Tibial artery (tissue), 4 donors: ENCODE data around the gene OLFML2A.
A peak's percentile ranks its signal among the peaks of the same experiment; 100 is the strongest.

Experiments
- DNase-seq, 2 donors: peaks; one replicate each; pipeline ENCODE4 v3.0.0-alpha.2; 2019
- H3K27ac ChIP-seq, 2 donors: fragments of 200-600 bp; sonication (generic) in 1 of 2; 1 replicate in 1 of 2; 2 replicates in 1 of 2; pipeline ENCODE4 v1.5.1; 2018 to 2019; ENCODE audit warnings: mild to moderate bottlenecking in 1 of 2
- H3K27me3 ChIP-seq, 2 donors: fragments of 200-600 bp; sonication (generic) in 1 of 2; one replicate each; pipeline versions ENCODE4 v1.5.1 to v1.6.0; 2016 to 2019
- H3K36me3 ChIP-seq, 3 donors: fragments of 200-600 bp; sonication (generic) in 2 of 3; one replicate each; pipeline ENCODE4 v1.5.1; 2016 to 2019; ENCODE audit warnings: mild to moderate bottlenecking in 2 of 3
- H3K4me1 ChIP-seq, 4 donors: fragments of 200-600 bp; sonication (generic) in 2 of 4; 1 replicate in 3 of 4; 2 replicates in 1 of 4; pipeline ENCODE4 v1.5.1; 2016 to 2019
- H3K4me3 ChIP-seq, 2 donors: fragments of 200-600 bp; sonication (generic) in 1 of 2; 1 replicate in 1 of 2; 2 replicates in 1 of 2; pipeline ENCODE4 v1.5.1; 2018 to 2019; ENCODE audit warnings: mild to moderate bottlenecking in 2 of 2
- H3K9me3 ChIP-seq, 3 donors: fragments of 200-600 bp; sonication (generic) in 1 of 3; one replicate each; pipeline ENCODE4 v1.5.1; 2016 to 2019
- intact Hi-C: fragments of 100-400 bp; cut with DNase I; formaldehyde crosslinking; loops from one replicate; pipeline ENCODE4 v1.15.0; 2023; ENCODE audit warnings: low total_unique reads
- TF ChIP-seq, protein P1 (sequence below), 2 experiments: fragments of 200-600 bp in 1 of 2; fragments of 450-650 bp in 1 of 2; IDR thresholded peaks; one replicate each; pipeline ENCODE4 v1.5.1; 2017 to 2019; ENCODE audit warnings: antibody characterized with exemption in 2 of 2, mild to moderate bottlenecking in 1 of 2, moderate library complexity in 1 of 2

Gene OLFML2A

DNA sequence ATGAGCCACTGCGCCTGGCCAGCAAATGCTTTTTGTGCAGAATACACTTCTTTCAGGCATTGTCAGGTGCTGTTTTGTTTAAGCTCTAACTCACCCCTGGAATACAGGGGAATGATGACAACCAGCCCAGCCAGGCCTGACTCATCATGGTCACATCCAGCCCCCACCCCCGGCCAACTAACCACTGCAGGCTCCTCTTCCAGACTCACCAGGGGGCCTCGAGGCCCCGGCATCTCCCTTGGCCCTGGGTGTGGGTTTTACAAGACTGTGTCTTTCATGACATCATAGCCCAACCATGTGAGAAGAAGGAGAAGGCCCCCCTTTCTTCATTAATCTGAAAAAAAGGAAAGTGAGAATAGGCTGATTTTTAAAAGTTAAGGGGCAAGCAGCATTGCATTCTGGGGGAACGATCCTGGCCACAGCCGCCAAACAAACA, 35.5 kb downstream of the OLFML2A start:
- Histone ChIP-seq H3K27ac (no peak overlapping the region), H3K9me3 (no peaks in the 10 kb centered on the region), H3K4me3 (no peak overlapping the region), H3K4me1 (peaks cover 0 to 20% (median 6%) of the 10 kb centered on the region in 4 donors), H3K27me3 (peaks cover 0 to 2% of the 10 kb centered on the region in 2 donors), H3K36me3 (no peaks in the 10 kb centered on the region)
- peak in 1 of 2 donors; percentile 57 for DNase-seq
- intact Hi-C loops = no loop called here
- TF ChIP-seq, protein P1, sequence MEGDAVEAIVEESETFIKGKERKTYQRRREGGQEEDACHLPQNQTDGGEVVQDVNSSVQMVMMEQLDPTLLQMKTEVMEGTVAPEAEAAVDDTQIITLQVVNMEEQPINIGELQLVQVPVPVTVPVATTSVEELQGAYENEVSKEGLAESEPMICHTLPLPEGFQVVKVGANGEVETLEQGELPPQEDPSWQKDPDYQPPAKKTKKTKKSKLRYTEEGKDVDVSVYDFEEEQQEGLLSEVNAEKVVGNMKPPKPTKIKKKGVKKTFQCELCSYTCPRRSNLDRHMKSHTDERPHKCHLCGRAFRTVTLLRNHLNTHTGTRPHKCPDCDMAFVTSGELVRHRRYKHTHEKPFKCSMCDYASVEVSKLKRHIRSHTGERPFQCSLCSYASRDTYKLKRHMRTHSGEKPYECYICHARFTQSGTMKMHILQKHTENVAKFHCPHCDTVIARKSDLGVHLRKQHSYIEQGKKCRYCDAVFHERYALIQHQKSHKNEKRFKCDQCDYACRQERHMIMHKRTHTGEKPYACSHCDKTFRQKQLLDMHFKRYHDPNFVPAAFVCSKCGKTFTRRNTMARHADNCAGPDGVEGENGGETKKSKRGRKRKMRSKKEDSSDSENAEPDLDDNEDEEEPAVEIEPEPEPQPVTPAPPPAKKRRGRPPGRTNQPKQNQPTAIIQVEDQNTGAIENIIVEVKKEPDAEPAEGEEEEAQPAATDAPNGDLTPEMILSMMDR (IDR thresholded peaks at IDR 0.05) = no peak

DNA sequence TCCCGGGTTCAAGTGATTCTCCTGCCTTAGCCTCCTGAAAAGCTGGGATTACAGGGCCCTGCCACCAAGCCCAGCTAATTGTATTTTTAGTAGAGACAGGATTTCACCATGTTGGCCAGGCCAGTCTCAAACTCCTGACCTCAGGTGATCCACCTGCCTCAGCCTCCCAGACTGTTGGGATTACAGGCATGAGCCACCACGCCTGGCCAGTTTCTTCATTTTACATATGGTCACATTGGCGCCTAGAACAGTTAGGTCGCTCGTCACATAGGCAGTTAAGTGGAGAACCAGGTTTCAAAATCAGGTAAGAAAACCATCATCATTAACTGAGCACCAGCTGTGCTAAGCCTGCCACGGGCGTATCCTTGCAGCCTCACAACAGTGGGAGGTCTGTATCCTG, 36.1 kb downstream of the OLFML2A start:
- TF ChIP-seq, protein P1 (IDR thresholded peaks at IDR 0.05) = no peak
- Histone ChIP-seq H3K9me3 (no peaks in the 10 kb centered on the region), H3K4me1 (peaks cover 0 to 20% (median 6%) of the 10 kb centered on the region in 4 donors), H3K4me3 (no peak overlapping the region), H3K27ac (no peak overlapping the region), H3K36me3 (no peaks in the 10 kb centered on the region), H3K27me3 (peaks cover 0 to 2% of the 10 kb centered on the region in 2 donors)
- no peak for DNase-seq
- intact Hi-C loops = no loop called here

GRCh38 chr9:124813501-124814163, 36.7 kb downstream of the OLFML2A start:
- Histone ChIP-seq H3K9me3 (no peaks in the 10 kb centered on the region), H3K27me3 (peaks cover 0 to 2% of the 10 kb centered on the region in 2 donors), H3K4me3 (no peak overlapping the region), H3K4me1 (peaks cover 0 to 23% (median 6%) of the 10 kb centered on the region in 4 donors), H3K36me3 (no peaks in the 10 kb centered on the region), H3K27ac (no peak overlapping the region)
- TF ChIP-seq, protein P1 (IDR thresholded peaks at IDR 0.05) = no peak
- DNase-seq = no peak
- intact Hi-C loops = no loop called here

- H3K36me3 ChIP-seq = no peaks in the 10 kb centered on the region
- no peak overlapping the region for H3K4me3 ChIP-seq
- H3K9me3 ChIP-seq = no peaks in the 10 kb centered on the region
- H3K27me3 ChIP-seq = peaks cover 0 to 2% of the 10 kb centered on the region in 2 donors
- no peak overlapping the region for H3K27ac ChIP-seq
- peaks cover 0 to 26% (median 6%) of the 10 kb centered on the region in 4 donors for H3K4me1 ChIP-seq
- TF ChIP-seq, protein P1 (IDR thresholded peaks at IDR 0.05) = no peak
- no peak for DNase-seq
- intact Hi-C loops = no loop called here
These were observed 37.2 kb downstream of the OLFML2A start for GRCh38 chr9:124814164-124814535.

GRCh38 chr9:124815601-124816000, 38.7 kb downstream of the OLFML2A start:
- Histone ChIP-seq H3K4me1 (peaks cover 0 to 25% (median 5%) of the 10 kb centered on the region in 4 donors), H3K36me3 (no peaks in the 10 kb centered on the region), H3K27me3 (peaks cover 0 to 2% of the 10 kb centered on the region in 2 donors), H3K9me3 (no peaks in the 10 kb centered on the region), H3K27ac (no peak overlapping the region), H3K4me3 (no peak overlapping the region)
- DNase-seq = no peak
- TF ChIP-seq, protein P1 (IDR thresholded peaks at IDR 0.05) = no peak
- intact Hi-C loops = no loop called here
